Measurements from ENCODE around the gene TACC3.

- TF ChIP-seq CTCF (IDR thresholded peaks at IDR 0.05) = no peak
- no peak for TF ChIP-seq POLR2A (IDR thresholded peaks at IDR 0.05)
These were observed 17.5 kb upstream of the TACC3 start for GRCh38 chr4:1703867-1704266.
